ENCODE results near the gene RCAN2. TPM values are rescaled to one million over a fixed set of nuclear protein-coding genes. Genes with fewer than 3 reads are reported as not detected.

RCAN2 gene
- total RNA-seq, 1 donor from 2014 or later = 4.6 TPM

GRCh38 chr6:46438245-46438644 lies 53.0 kb downstream of the RCAN2 start:
- no peak for DNase-seq (ENCODE audit: extremely low spot score, unreplicated experiment)
- Mint-ChIP-seq H3K27ac (no peak overlapping the region), H3K27me3 (no peaks in the 10 kb centered on the region), H3K36me3 (no peaks in the 10 kb centered on the region), H3K4me1 (ENCODE audit: unreplicated experiment) (no peaks in the 10 kb centered on the region), H3K9me3 (peaks cover 2% of the 10 kb centered on the region), H3K4me3 (no peak overlapping the region)
- TF ChIP-seq CTCF (conservative IDR thresholded peaks at IDR 0.05) = no peak

- H3K9me3 Mint-ChIP-seq = peaks cover 4% of the 10 kb centered on the region
- DNase-seq (ENCODE audit: extremely low spot score, unreplicated experiment) = no peak
- no peaks in the 10 kb centered on the region for H3K4me1 Mint-ChIP-seq (ENCODE audit: unreplicated experiment)
- TF ChIP-seq CTCF (conservative IDR thresholded peaks at IDR 0.05) = no peak
- H3K27me3 Mint-ChIP-seq = no peaks in the 10 kb centered on the region
- no peak overlapping the region for H3K4me3 Mint-ChIP-seq
- H3K27ac Mint-ChIP-seq = no peak overlapping the region
- H3K36me3 Mint-ChIP-seq = no peaks in the 10 kb centered on the region
Observed at GRCh38 chr6:46437671-46438221, 53.5 kb downstream of the RCAN2 start.

GRCh38 chr6:46422619-46423018 lies 68.6 kb downstream of the RCAN2 start:
- no peaks in the 10 kb centered on the region for H3K27me3 Mint-ChIP-seq
- no peaks in the 10 kb centered on the region for H3K36me3 Mint-ChIP-seq
- no peak for DNase-seq (ENCODE audit: extremely low spot score, unreplicated experiment)
- no peak overlapping the region for H3K27ac Mint-ChIP-seq
- no peaks in the 10 kb centered on the region for H3K9me3 Mint-ChIP-seq
- H3K4me3 Mint-ChIP-seq = no peak overlapping the region
- peaks cover 5% of the 10 kb centered on the region for H3K4me1 Mint-ChIP-seq (ENCODE audit: unreplicated experiment)
- no peak for TF ChIP-seq CTCF (conservative IDR thresholded peaks at IDR 0.05)

GRCh38 chr6:46421939-46422338 lies 69.3 kb downstream of the RCAN2 start:
- Mint-ChIP-seq H3K4me3 (no peak overlapping the region), H3K36me3 (no peaks in the 10 kb centered on the region), H3K9me3 (no peaks in the 10 kb centered on the region), H3K27ac (no peak overlapping the region), H3K4me1 (ENCODE audit: unreplicated experiment) (peaks cover 5% of the 10 kb centered on the region), H3K27me3 (no peaks in the 10 kb centered on the region)
- no peak for TF ChIP-seq CTCF (conservative IDR thresholded peaks at IDR 0.05)
- DNase-seq (ENCODE audit: extremely low spot score, unreplicated experiment) = no peak

- Mint-ChIP-seq H3K27ac (no peak overlapping the region), H3K9me3 (no peaks in the 10 kb centered on the region), H3K36me3 (no peaks in the 10 kb centered on the region), H3K4me1 (ENCODE audit: unreplicated experiment) (peaks cover 5% of the 10 kb centered on the region), H3K4me3 (no peak overlapping the region), H3K27me3 (no peaks in the 10 kb centered on the region)
- no peak for DNase-seq (ENCODE audit: extremely low spot score, unreplicated experiment)
- TF ChIP-seq CTCF (conservative IDR thresholded peaks at IDR 0.05) = no peak
Observed at GRCh38 chr6:46420921-46421638, 70.2 kb downstream of the RCAN2 start.

Measured in type B pancreatic cell (in vitro differentiated cells).